Trophoblast cell (in vitro differentiated cells and primary cell): Measurements from ENCODE around the gene NFIB.

Experiments
- DNase-seq, 2 donors: peaks; one replicate each; pipeline ENCODE4 v3.0.0-alpha.2; 2016
- H2AFZ ChIP-seq: 2 replicates; pipeline ENCODE4 v1.6.1; 2013; ENCODE audit warnings: low read length, moderate library complexity, mild to moderate bottlenecking; ENCODE audit not compliant: insufficient read depth, poor library complexity
- H2AK5ac ChIP-seq: 2 replicates; pipeline ENCODE4 v1.6.1; 2013; ENCODE audit warnings: mild to moderate bottlenecking, low read length
- H2BK120ac ChIP-seq: 2 replicates; pipeline ENCODE4 v1.6.1; 2013; ENCODE audit warnings: low read length, mild to moderate bottlenecking, moderate library complexity; ENCODE audit not compliant: insufficient read depth, poor library complexity
- H2BK12ac ChIP-seq: 2 replicates; pipeline ENCODE4 v1.6.1; 2013; ENCODE audit warnings: mild to moderate bottlenecking, low read length, moderate library complexity
- H2BK5ac ChIP-seq: 2 replicates; pipeline ENCODE4 v1.6.1; 2013; ENCODE audit warnings: low read length, low read depth, moderate library complexity, mild to moderate bottlenecking; ENCODE audit not compliant: poor library complexity
- H3K14ac ChIP-seq: 2 replicates; pipeline ENCODE4 v1.6.1; 2013; ENCODE audit warnings: mild to moderate bottlenecking, low read length
- H3K18ac ChIP-seq: 2 replicates; pipeline ENCODE4 v1.6.1; 2013; ENCODE audit warnings: mild to moderate bottlenecking, low read length
- H3K23ac ChIP-seq: 2 replicates; pipeline ENCODE4 v1.6.1; 2013; ENCODE audit warnings: low read length
- H3K27ac ChIP-seq: 2 replicates; pipeline ENCODE4 v1.5.1; 2013; ENCODE audit warnings: low read depth, mild to moderate bottlenecking, inconsistent platforms, low read length, moderate library complexity
- H3K27me3 ChIP-seq: 2 replicates; pipeline ENCODE4 v1.6.1; 2013; ENCODE audit warnings: inconsistent platforms, mild to moderate bottlenecking, low read length, moderate library complexity; ENCODE audit not compliant: insufficient read depth
- H3K36me3 ChIP-seq, 2 experiments: 1 replicate in 1 of 2; 2 replicates in 1 of 2; pipeline ENCODE4 v1.6.1; 2013; ENCODE audit warnings: low read length in 2 of 2, mild to moderate bottlenecking in 2 of 2, moderate library complexity in 1 of 2; ENCODE audit not compliant: insufficient read depth in 2 of 2, control insufficient read depth in 1 of 2
- H3K4ac ChIP-seq: 2 replicates; pipeline ENCODE4 v1.6.1; 2013; ENCODE audit warnings: low read depth, mild to moderate bottlenecking, low read length, moderate library complexity
- H3K4me1 ChIP-seq, 2 experiments: 1 replicate in 1 of 2; 2 replicates in 1 of 2; pipeline ENCODE4 v1.6.1; 2013; ENCODE audit warnings: low read length in 2 of 2, mild to moderate bottlenecking in 2 of 2, moderate library complexity in 1 of 2; ENCODE audit not compliant: insufficient read depth in 2 of 2, control insufficient read depth in 1 of 2
- H3K4me2 ChIP-seq: 2 replicates; pipeline ENCODE4 v1.6.1; 2013; ENCODE audit warnings: inconsistent platforms, mild to moderate bottlenecking, low read length, moderate library complexity
- H3K4me3 ChIP-seq: 2 replicates; pipeline ENCODE4 v1.5.1; 2013; ENCODE audit warnings: mild to moderate bottlenecking, low read depth, low read length, inconsistent platforms
- H3K79me1 ChIP-seq: one replicate; pipeline ENCODE4 v1.6.1; 2013; ENCODE audit warnings: low read length
- H3K79me2 ChIP-seq: 2 replicates; pipeline ENCODE4 v1.6.1; 2013; ENCODE audit warnings: low read length, mild to moderate bottlenecking; ENCODE audit not compliant: control insufficient read depth, insufficient read depth, poor library complexity
- H3K9ac ChIP-seq: 2 replicates; pipeline ENCODE4 v1.6.1; 2013; ENCODE audit warnings: mild to moderate bottlenecking, low read length
- H3K9me3 ChIP-seq: 2 replicates; pipeline ENCODE4 v1.6.1; 2013; ENCODE audit warnings: low read depth, mild to moderate bottlenecking, control low read depth, inconsistent platforms, low read length; ENCODE audit not compliant: insufficient read depth
- H4K12ac ChIP-seq: 2 replicates; pipeline ENCODE4 v1.6.1; 2013; ENCODE audit warnings: low read depth, mild to moderate bottlenecking, low read length, moderate library complexity
- H4K8ac ChIP-seq: 2 replicates; pipeline ENCODE4 v1.6.1; 2013; ENCODE audit warnings: low read depth, mild to moderate bottlenecking, low read length, moderate library complexity
- H4K91ac ChIP-seq: one replicate; pipeline ENCODE4 v1.6.1; 2013; ENCODE audit warnings: low read depth, mild to moderate bottlenecking, low read length, moderate library complexity
- WGBS: extraction: QIAGEN DNeasy Blood & Tissue Kit; methylation state at CpG from one replicate; pipeline ENCODE4 v1.1.7; 2013; ENCODE audit warnings: missing lambda C conversion rate; ENCODE audit not compliant: insufficient read length, insufficient coverage; ENCODE audit errors: extremely low coverage; 5-methylcytosine and 5-hydroxymethylcytosine counted together

Gene NFIB

GRCh38 chr9:14098486-14099180, 215.3 kb downstream of the NFIB start:
- no peaks in the 10 kb centered on the region for H3K79me2 ChIP-seq
- H2AFZ ChIP-seq, result no peak overlapping the region
- H2BK12ac ChIP-seq, result no peak overlapping the region
- no peak overlapping the region for H3K9ac ChIP-seq
- H3K9me3 ChIP-seq, result no peaks in the 10 kb centered on the region
- peaks cover 0 to 2% of the 10 kb centered on the region in 2 experiments for H3K4me1 ChIP-seq
- no peaks in the 10 kb centered on the region for H3K79me1 ChIP-seq
- no peak overlapping the region for H2BK120ac ChIP-seq
- H2BK5ac ChIP-seq, result no peak overlapping the region
- no peak for DNase-seq
- H2AK5ac ChIP-seq, result no peak overlapping the region
- H3K4ac ChIP-seq, result no peak overlapping the region
- H4K91ac ChIP-seq, result no peak overlapping the region
- H3K27me3 ChIP-seq, result no peaks in the 10 kb centered on the region
- H3K23ac ChIP-seq, result no peak overlapping the region
- no CpG with 5 or more reads among the region's 3 CpGs for WGBS
- H3K27ac ChIP-seq, result no peak overlapping the region
- no peak overlapping the region for H3K4me3 ChIP-seq
- no peak overlapping the region for H4K12ac ChIP-seq
- H3K4me2 ChIP-seq, result no peak overlapping the region
- no peaks in the 10 kb centered on the region for H3K36me3 ChIP-seq
- H4K8ac ChIP-seq, result no peak overlapping the region
- no peak overlapping the region for H3K14ac ChIP-seq
- H3K18ac ChIP-seq, result no peak overlapping the region

DNA sequence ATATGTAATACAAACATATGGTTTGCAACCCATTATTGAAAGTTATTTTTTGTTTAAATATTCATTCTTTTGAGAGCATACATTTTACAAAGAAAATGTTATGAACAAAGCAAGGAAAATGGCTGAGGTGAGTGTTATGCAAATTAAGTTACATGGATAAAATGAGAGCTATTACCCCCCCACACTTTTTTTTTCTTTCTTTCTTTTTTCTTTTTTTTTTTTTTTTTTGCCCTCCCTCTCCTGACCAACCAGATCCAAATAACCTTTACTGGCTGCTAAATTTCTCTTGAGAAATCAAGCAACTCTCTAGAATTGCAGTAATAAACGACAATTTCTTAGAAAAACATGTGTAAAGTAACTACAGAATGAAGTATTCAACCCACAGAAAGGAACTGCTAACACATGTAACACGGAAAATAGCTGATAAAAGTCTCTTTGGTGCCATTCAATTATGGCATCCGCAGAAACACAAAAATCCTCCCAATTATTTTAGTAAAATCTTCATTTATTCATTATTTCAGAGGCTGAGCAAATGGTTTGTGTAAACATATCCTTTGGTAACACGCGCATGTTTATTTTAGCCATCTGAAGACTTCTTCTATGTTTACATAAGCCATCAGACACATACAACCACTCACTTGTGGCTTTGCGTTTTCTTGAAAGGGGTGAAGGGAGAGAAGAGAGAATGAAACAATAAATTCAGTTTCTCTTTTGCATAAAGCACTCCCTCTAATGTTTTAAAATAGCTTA, 216.1 kb downstream of the NFIB start:
- no peak for DNase-seq
- Histone ChIP-seq H3K4me2 (no peak overlapping the region), H3K36me3 (no peaks in the 10 kb centered on the region), H2BK12ac (no peak overlapping the region), H4K91ac (no peak overlapping the region), H2AFZ (no peak overlapping the region), H3K9ac (no peak overlapping the region), H2BK120ac (no peak overlapping the region), H2BK5ac (no peak overlapping the region), H3K14ac (no peak overlapping the region), H3K23ac (no peak overlapping the region), H3K4me1 (peaks cover 0 to 2% of the 10 kb centered on the region in 2 experiments), H3K79me2 (no peaks in the 10 kb centered on the region), H3K9me3 (no peaks in the 10 kb centered on the region), H3K4me3 (no peak overlapping the region), H3K79me1 (no peaks in the 10 kb centered on the region), H3K27me3 (no peaks in the 10 kb centered on the region), H2AK5ac (no peak overlapping the region), H3K27ac (no peak overlapping the region), H3K4ac (no peak overlapping the region), H4K12ac (no peak overlapping the region), H3K18ac (no peak overlapping the region), H4K8ac (no peak overlapping the region)
- WGBS, result no CpG with 5 or more reads among the region's 6 CpGs

DNA sequence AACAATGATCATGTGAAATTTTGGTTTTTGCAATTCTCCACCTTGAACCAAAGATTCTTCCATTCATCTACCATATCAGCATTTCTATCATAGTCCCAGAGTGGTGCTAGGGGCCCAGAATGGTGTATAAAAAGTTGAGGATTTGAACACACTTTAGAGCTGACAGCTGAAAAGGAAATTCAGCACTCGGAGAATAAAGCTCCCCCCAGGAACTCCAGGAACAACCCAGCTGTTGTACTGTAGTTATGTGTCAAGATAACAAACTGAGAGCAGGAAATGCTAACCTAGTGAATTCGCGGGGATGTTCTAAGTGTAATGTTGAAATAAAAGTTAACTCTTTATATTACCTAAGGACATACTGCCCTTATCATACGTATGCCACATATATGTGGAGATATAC, 216.7 kb downstream of the NFIB start:
- Histone ChIP-seq H3K4me3 (no peak overlapping the region), H3K23ac (no peak overlapping the region), H3K9me3 (no peaks in the 10 kb centered on the region), H3K27me3 (no peaks in the 10 kb centered on the region), H3K18ac (no peak overlapping the region), H3K4ac (no peak overlapping the region), H4K12ac (no peak overlapping the region), H2BK5ac (no peak overlapping the region), H3K79me2 (no peaks in the 10 kb centered on the region), H3K79me1 (no peaks in the 10 kb centered on the region), H3K4me1 (peaks cover 0 to 2% of the 10 kb centered on the region in 2 experiments), H3K36me3 (no peaks in the 10 kb centered on the region), H2BK120ac (no peak overlapping the region), H2AFZ (no peak overlapping the region), H2AK5ac (no peak overlapping the region), H3K14ac (no peak overlapping the region), H2BK12ac (no peak overlapping the region), H4K91ac (no peak overlapping the region), H4K8ac (no peak overlapping the region), H3K9ac (no peak overlapping the region), H3K27ac (no peak overlapping the region), H3K4me2 (no peak overlapping the region)
- WGBS, result no CpG with 5 or more reads among the region's 4 CpGs
- peak in 1 of 2 donors; percentile 33 for DNase-seq

DNA sequence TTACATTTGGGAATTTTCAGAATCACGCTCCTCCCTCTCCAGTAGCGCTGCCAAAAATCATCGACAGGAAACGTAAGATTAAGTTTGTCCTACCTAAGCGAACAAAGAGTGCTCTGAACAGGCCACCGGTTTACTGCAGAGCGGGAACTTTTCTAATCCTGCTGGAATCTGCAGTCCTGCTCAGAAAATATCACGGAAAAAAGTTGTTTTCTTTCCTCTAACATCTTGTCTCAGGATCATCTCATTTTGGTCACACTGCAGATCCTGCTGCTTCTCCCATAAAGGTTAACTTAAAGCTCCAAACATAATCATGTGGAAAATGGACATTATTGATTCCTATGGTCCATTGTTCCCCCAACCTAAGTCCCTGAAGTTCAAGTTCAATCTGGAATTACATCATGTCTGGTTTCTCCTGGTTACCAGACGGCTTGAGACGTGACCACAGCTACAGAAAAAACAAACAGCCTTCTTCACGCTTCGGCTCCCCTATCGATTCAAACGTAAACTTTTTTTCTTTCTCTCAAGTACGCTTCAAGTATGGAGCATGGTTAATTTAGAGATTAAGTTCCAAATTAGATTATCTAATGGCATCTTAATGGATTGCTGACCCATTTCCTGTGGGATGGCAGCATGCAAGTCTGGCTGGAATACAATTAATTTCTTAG, 217.6 kb downstream of the NFIB start:
- Histone ChIP-seq H3K79me1 (no peaks in the 10 kb centered on the region), H3K9ac (no peak overlapping the region), H2BK5ac (no peak overlapping the region), H3K27me3 (no peaks in the 10 kb centered on the region), H3K4me2 (peak overlapping the region; percentile 33), H3K36me3 (no peaks in the 10 kb centered on the region), H2BK120ac (no peak overlapping the region), H3K4me1 (peaks cover 0 to 2% of the 10 kb centered on the region in 2 experiments), H4K12ac (no peak overlapping the region), H3K27ac (no peak overlapping the region), H3K79me2 (no peaks in the 10 kb centered on the region), H3K23ac (no peak overlapping the region), H3K9me3 (no peaks in the 10 kb centered on the region), H2AK5ac (no peak overlapping the region), H3K14ac (no peak overlapping the region), H3K4me3 (no peak overlapping the region), H2BK12ac (no peak overlapping the region), H3K4ac (no peak overlapping the region), H4K91ac (no peak overlapping the region), H2AFZ (no peak overlapping the region), H3K18ac (no peak overlapping the region), H4K8ac (no peak overlapping the region)
- no CpG with 5 or more reads among the region's 15 CpGs for WGBS
- peak; percentile 47 to 78 for DNase-seq
